HepG2 (cell line): ENCODE results near the gene B3GALT5. TPM values are rescaled to one million over a fixed set of nuclear protein-coding genes. Genes with fewer than 3 reads are reported as not detected.
"Not testable (repeated sequence)": the region's sequence is repeated elsewhere in the genome, so short reads cannot be mapped to it uniquely, and the experiment has no call there.

ENCODE experiments used
- ATAC-seq: fragments of 200-7000 bp; cut with Tn5 transposase; 3 replicates; pipeline ENCODE4 v1.9.1; 2020; ENCODE audit warnings: mild to moderate bottlenecking, moderate library complexity
- BruUV-seq: library from RNA; stranded (reverse); fragments of 400-500 nt; replicated peaks from 2 replicates; lab custom pipeline; 2021; lab: Mats Ljungman, UMichigan
- CTCF ChIA-PET: fragments of 300-600 bp; formaldehyde crosslinking; extraction: SDS; loops from one replicate; lab custom pipeline; 2021; ENCODE audit warnings: low total read pairs, inconsistent platforms, low intra/inter-chr PET ratio; lab: Yijun Ruan, JAX
- POLR2A ChIA-PET: fragments of 350-600 bp; sonication (Branson Sonifier 250); formaldehyde crosslinking; loops from one replicate; lab custom pipeline; 2020; ENCODE audit warnings: antibody characterized with exemption, inconsistent platforms; lab: Yijun Ruan, JAX
- DNase-seq: peaks from one replicate; pipeline ENCODE4 v3.0.0-alpha.2; 2015; ENCODE audit warnings: low spot score
- FAIRE-seq: peaks from 3 replicates; lab custom pipeline; 2011; peaks lifted over from hg19 to GRCh38; lab: Jason Lieb, UNC
- H2AFZ ChIP-seq: one replicate; pipeline ENCODE4 v1.6.1; 2011; ENCODE audit warnings: low read length, inconsistent platforms
- H3K27ac ChIP-seq: fragments of 300-600 bp; 3 replicates; pipeline ENCODE4 v1.8.0; 2011; ENCODE audit warnings: mixed run types, mild to moderate bottlenecking, mixed read lengths, low read length, inconsistent platforms; ENCODE audit not compliant: insufficient read depth; ENCODE audit errors: extremely low read length
- H3K27me3 ChIP-seq, 2 experiments: fragments of 200-600 bp in 1 of 2; 2 replicates in 1 of 2; 3 replicates in 1 of 2; pipeline versions ENCODE4 v1.6.0 to v1.8.0; 2011; ENCODE audit warnings: low read length in 2 of 2, mild to moderate bottlenecking in 2 of 2, moderate library complexity in 2 of 2, inconsistent platforms in 1 of 2; ENCODE audit not compliant: insufficient read depth in 2 of 2, control insufficient read depth in 1 of 2
- H3K36me3 ChIP-seq, 2 experiments: fragments of 200-600 bp in 1 of 2; replicated peaks in 1 of 2; 2 replicates in 1 of 2; 3 replicates in 1 of 2; pipeline versions ENCODE4 v1.5.1 to v1.8.0; 2011; ENCODE audit warnings: low read length in 2 of 2, inconsistent platforms in 1 of 2; ENCODE audit not compliant: insufficient read depth in 2 of 2, control insufficient read depth in 1 of 2
- H3K4me1 ChIP-seq: 2 replicates; pipeline ENCODE4 v1.5.1; 2012; ENCODE audit warnings: low read length, inconsistent platforms; ENCODE audit not compliant: insufficient read depth
- H3K4me2 ChIP-seq: 2 replicates; pipeline ENCODE4 v1.6.0; 2011; ENCODE audit warnings: low read depth, low read length, inconsistent platforms
- H3K4me3 ChIP-seq, 3 experiments: fragments of 200-600 bp in 1 of 3; sonication (generic), shearing (Covaris generic) in 1 of 3; replicated peaks in 1 of 3; 2 replicates each; pipeline ENCODE4 v1.5.1; 2011 to 2016; ENCODE audit warnings: low read length in 3 of 3, inconsistent platforms in 2 of 3, low read depth in 2 of 3, mild to moderate bottlenecking in 2 of 3, control low read depth in 1 of 3, mixed read lengths in 1 of 3; ENCODE audit not compliant: insufficient read depth in 1 of 3
- H3K79me2 ChIP-seq: one replicate; pipeline ENCODE4 v1.6.1; 2011; ENCODE audit warnings: low read length, inconsistent platforms; ENCODE audit not compliant: insufficient read depth
- H3K9ac ChIP-seq: 2 replicates; pipeline ENCODE4 v1.6.0; 2011; ENCODE audit warnings: mild to moderate bottlenecking, low read depth, low read length, inconsistent platforms; ENCODE audit not compliant: insufficient read depth
- H3K9me3 ChIP-seq: 2 replicates; pipeline ENCODE4 v1.5.1; 2012; ENCODE audit warnings: mild to moderate bottlenecking, low read length
- H4K20me1 ChIP-seq: 2 replicates; pipeline ENCODE4 v1.6.0; 2011; ENCODE audit warnings: inconsistent platforms, mild to moderate bottlenecking, low read length, moderate library complexity; ENCODE audit not compliant: insufficient read depth
- ATRX ChIP-seq: sonication (generic); formaldehyde crosslinking; IDR thresholded peaks from 2 replicates; pipeline ENCODE4 v1.4.0; 2020; ENCODE audit warnings: missing genetic modification reagents, borderline replicate concordance
- CTCF ChIP-seq: sonication (generic); formaldehyde crosslinking; IDR thresholded peaks from 2 replicates; pipeline ENCODE4 v1.5.0; 2020; ENCODE audit warnings: mild to moderate bottlenecking, missing genetic modification reagents, moderate library complexity
- FOXO4 ChIP-seq: sonication (generic); formaldehyde crosslinking; conservative IDR thresholded peaks from 2 replicates; pipeline ENCODE4 v1.8.1; 2023; ENCODE audit warnings: missing genetic modification reagents
- GFI1 ChIP-seq: sonication (generic); formaldehyde crosslinking; IDR thresholded peaks from 2 replicates; pipeline ENCODE4 v1.5.0; 2020; ENCODE audit warnings: missing genetic modification reagents, mild to moderate bottlenecking, borderline replicate concordance
- KLF9 ChIP-seq: IDR thresholded peaks from 2 replicates; pipeline ENCODE4 v1.6.1; 2016; ENCODE audit warnings: low read depth
- NCOA5 ChIP-seq: sonication (generic); formaldehyde crosslinking; IDR thresholded peaks from 2 replicates; pipeline ENCODE4 v1.4.0; 2020; ENCODE audit warnings: missing genetic modification reagents
- SP1 ChIP-seq, 2 experiments: fragments of 450-650 bp in 1 of 2; sonication (generic) in 1 of 2; formaldehyde crosslinking in 1 of 2; IDR thresholded peaks; 2 replicates each; pipeline versions ENCODE4 v1.4.0 to v1.6.1; 2016 to 2020; ENCODE audit warnings: missing genetic modification reagents in 1 of 2
- SRSF4 ChIP-seq: fragments of 200-400 bp; formaldehyde crosslinking; IDR thresholded peaks from one replicate; pipeline ENCODE4 v1.6.1; 2018; ENCODE audit warnings: mild to moderate bottlenecking, low read depth, low read length, moderate library complexity; ENCODE audit not compliant: poor library complexity, severe bottlenecking
- ZBTB46 ChIP-seq: sonication (generic); formaldehyde crosslinking; IDR thresholded peaks from 2 replicates; pipeline ENCODE4 v1.4.0; 2020; ENCODE audit warnings: mild to moderate bottlenecking, missing genetic modification reagents, borderline replicate concordance
- ZNF672 ChIP-seq: sonication (generic); formaldehyde crosslinking; IDR thresholded peaks from 2 replicates; pipeline ENCODE4 v1.8.1; 2022; ENCODE audit warnings: missing genetic modification reagents
- WGBS: methylation state at CpG from one replicate; pipeline ENCODE4 v1.1.6; 2017; ENCODE audit warnings: low lambda C conversion rate; 5-methylcytosine and 5-hydroxymethylcytosine counted together
- in situ Hi-C: cut with HindIII; loops from 2 replicates; pipeline ENCODE4 v1.10.0; 2017; ENCODE audit warnings: low pct_unique_long_range_greater_than_20kb; ENCODE audit not compliant: extremely low pct_ligation_motif_present
- intact Hi-C: fragments of 100-400 bp; cut with micrococcal nuclease; formaldehyde crosslinking; loops from one replicate; pipeline ENCODE4 v1.10.0; 2022; ENCODE audit not compliant: unreplicated experiment
- polyA plus RNA-seq, 8 experiments: library from polyadenylated mRNA; depleted of rRNA in 3 of 8; stranded (reverse) in 7 of 8; unstranded in 1 of 8; fragments of >200 nt; fragmentation: Illumina TruSeq in 4 of 8; extraction: Trizol in 4 of 8; gene quantifications; 2 replicates each; pipeline versions ENCODE4 v1.2.1 to v1.2.3, GENCODE V29; 2011 to 2016; ENCODE audit warnings: low read depth in 4 of 8, missing spikeins in 1 of 8, mixed read lengths in 1 of 8; ENCODE audit not compliant: insufficient read depth in 1 of 8
- total RNA-seq, 5 experiments: library from RNA; depleted of rRNA; stranded (reverse); fragments of >200 nt; fragmentation: Illumina TruSeq; extraction: Trizol; gene quantifications; 2 replicates each; pipeline ENCODE4 v1.2.3, GENCODE V29; 2016; ENCODE audit warnings: low read depth in 1 of 5

B3GALT5 gene
- total and polyA plus RNA-seq, 2 of the 13 experiments (the other 11 are each of a cell fraction or from before 2014, with no cell fraction given), result 0.02 to 0.03 TPM

- TF ChIP-seq CTCF, result no peak
These were observed 75.3 kb downstream of the B3GALT5 start (continued) for GRCh38 chr21:39688010-39688409.

- H3K4me1 ChIP-seq, H3K4me2 ChIP-seq, H3K27ac ChIP-seq, CTCF ChIA-PET, H3K79me2 ChIP-seq, H3K27me3 ChIP-seq, in situ Hi-C loops, DNase-seq, H2AFZ ChIP-seq, FAIRE-seq, intact Hi-C loops, H3K36me3 ChIP-seq, POLR2A ChIA-PET, H4K20me1 ChIP-seq, BruUV-seq, ATAC-seq, H3K4me3 ChIP-seq, H3K9me3 ChIP-seq, H3K9ac ChIP-seq: not testable (repeated sequence)
- WGBS, result 23% methylated on average over 1 of the region's 1 CpG
These were observed 77.1 kb downstream of the B3GALT5 start for GRCh38 chr21:39689860-39690259.

- Histone ChIP-seq H3K4me3 (no peak overlapping the region), H3K9me3 (no peaks in the 10 kb centered on the region), H3K79me2 (no peaks in the 10 kb centered on the region), H2AFZ (no peak overlapping the region), H3K4me1 (no peaks in the 10 kb centered on the region), H3K4me2 (no peak overlapping the region), H3K27me3 (no peaks in the 10 kb centered on the region), H3K27ac (no peak overlapping the region), H4K20me1 (no peaks in the 10 kb centered on the region), H3K9ac (no peak overlapping the region), H3K36me3 (no peaks in the 10 kb centered on the region)
- FAIRE-seq (no peak), ATAC-seq (no peak), DNase-seq (no peak)
- CTCF ChIA-PET, result no interaction called here
- 8% methylated on average over 4 of the region's 4 CpGs for WGBS
- intact Hi-C loops, result no loop called here
- in situ Hi-C loops, result no loop called here
- POLR2A ChIA-PET, result no interaction called here
- BruUV-seq, result no TSS peak
- no peak for TF ChIP-seq ZNF672 (CRISPR knock-in tag)
- TF ChIP-seq FOXO4, result no peak
- TF ChIP-seq KLF9 (CRISPR knock-in tag), result no peak
- TF ChIP-seq NCOA5 (CRISPR knock-in tag), result no peak
- no peak for TF ChIP-seq GFI1 (CRISPR knock-in tag)
- no peak for TF ChIP-seq ZBTB46 (CRISPR knock-in tag)
- no peak for TF ChIP-seq ATRX (CRISPR knock-in tag)
- no peak for TF ChIP-seq SRSF4
- no peak for TF ChIP-seq SP1 (IDR thresholded peaks at IDR 0.05)
- TF ChIP-seq SP1 (CRISPR knock-in tag; IDR thresholded peaks at IDR 0.05), result no peak
These were observed 77.7 kb downstream of the B3GALT5 start for GRCh38 chr21:39690454-39690853.
